Activated CD8-positive, alpha-beta memory T cell treated with anti-CD3 and anti-CD28 coated beads for 48 hours (primary cell): ENCODE data around the gene APOD.

Experiments used
- DNase-seq, 3 experiments: peaks; one replicate each; pipeline ENCODE4 v3.0.0-alpha.2; 2020; ENCODE audit warnings: low read depth in 2 of 3, low spot score in 2 of 3

Gene APOD

GRCh38 chr3:195555110-195555509, 28.6 kb downstream of the APOD start:
- DNase-seq: no peak

- no peak for DNase-seq
Measured at GRCh38 chr3:195554458-195554857, 29.3 kb downstream of the APOD start.

- DNase-seq: no peak
Measured at GRCh38 chr3:195553268-195553667, 30.5 kb downstream of the APOD start.

GRCh38 chr3:195551381-195551978, 32.3 kb downstream of the APOD start:
- no peak for DNase-seq

- no peak for DNase-seq
Measured at GRCh38 chr3:195550723-195551122, 33.0 kb downstream of the APOD start.

- peak in 2 of 3 experiments; percentile 38 to 45 for DNase-seq
Measured at GRCh38 chr3:195549931-195550519, 33.7 kb downstream of the APOD start.

GRCh38 chr3:195548987-195549386, 34.8 kb downstream of the APOD start:
- no peak for DNase-seq

- DNase-seq: no peak
Measured at GRCh38 chr3:195548501-195548900, 35.2 kb downstream of the APOD start.

- DNase-seq: no peak
Measured at GRCh38 chr3:195548006-195548405, 35.7 kb downstream of the APOD start.

GRCh38 chr3:195546130-195546560, 37.6 kb downstream of the APOD start:
- no peak for DNase-seq

GRCh38 chr3:195544634-195545033, 39.1 kb downstream of the APOD start:
- no peak for DNase-seq

- DNase-seq: no peak
Measured at GRCh38 chr3:195544230-195544536, 39.6 kb downstream of the APOD start.

GRCh38 chr3:195543500-195544229, 40.1 kb downstream of the APOD start:
- DNase-seq: no peak

- DNase-seq: peak; percentile 79 to 88 (median 87)
Measured at GRCh38 chr3:195542698-195543499, 40.8 kb downstream of the APOD start, which contains the start of gene PPP1R2. Gene PPP1R2 (minus strand): TSS chr3:195543325. CDS start chr3:195543025, 300 bp downstream.

- no peak for DNase-seq
Measured at GRCh38 chr3:195542316-195542697, 41.4 kb downstream of the APOD start.

- no peak for DNase-seq
Measured at GRCh38 chr3:195540511-195540910, 43.2 kb downstream of the APOD start.

GRCh38 chr3:195540027-195540426, 43.7 kb downstream of the APOD start:
- DNase-seq: no peak

GRCh38 chr3:195539479-195539878, 44.3 kb downstream of the APOD start:
- no peak for DNase-seq

- no peak for DNase-seq
Measured at GRCh38 chr3:195537995-195538394, 45.7 kb downstream of the APOD start.

GRCh38 chr3:195535293-195535692, 48.4 kb downstream of the APOD start:
- no peak for DNase-seq

- no peak for DNase-seq
Measured at GRCh38 chr3:195532834-195533233, 50.9 kb downstream of the APOD start.

- no peak for DNase-seq
Measured at GRCh38 chr3:195532345-195532744, 51.4 kb downstream of the APOD start.
